ENCODE results near the gene CD99. TPM values are rescaled to one million over a fixed set of nuclear protein-coding genes. Genes with fewer than 3 reads are reported as not detected.

The CD99 gene
- total RNA-seq, 1 donor = 184 TPM

GRCh38 chrX:2701600-2701999, 10.5 kb downstream of the CD99 start:
- Histone ChIP-seq H3K9me3 (ENCODE audit: low read depth, low read length) (no peaks in the 10 kb centered on the region), H3K4me1 (ENCODE audit: insufficient read depth, low read length) (peaks cover 91% of the 10 kb centered on the region), H3K4me3 (ENCODE audit: low read length) (no peak overlapping the region), H3K27me3 (ENCODE audit: insufficient read depth, low read length) (no peaks in the 10 kb centered on the region)

GRCh38 chrX:2703991-2704369, 12.9 kb downstream of the CD99 start:
- Histone ChIP-seq H3K4me3 (ENCODE audit: low read length) (no peak overlapping the region), H3K9me3 (ENCODE audit: low read depth, low read length) (no peaks in the 10 kb centered on the region), H3K27me3 (ENCODE audit: insufficient read depth, low read length) (no peaks in the 10 kb centered on the region), H3K4me1 (ENCODE audit: insufficient read depth, low read length) (peaks cover 91% of the 10 kb centered on the region)

GRCh38 chrX:2705046-2705832, 14.1 kb downstream of the CD99 start:
- peaks cover 91% of the 10 kb centered on the region for H3K4me1 ChIP-seq (ENCODE audit: insufficient read depth, low read length)
- no peaks in the 10 kb centered on the region for H3K27me3 ChIP-seq (ENCODE audit: insufficient read depth, low read length)
- no peaks in the 10 kb centered on the region for H3K9me3 ChIP-seq (ENCODE audit: low read depth, low read length)
- H3K4me3 ChIP-seq (ENCODE audit: low read length) = no peak overlapping the region

- no peaks in the 10 kb centered on the region for H3K9me3 ChIP-seq (ENCODE audit: low read depth, low read length)
- H3K4me1 ChIP-seq (ENCODE audit: insufficient read depth, low read length) = peaks cover 83% of the 10 kb centered on the region
- no peaks in the 10 kb centered on the region for H3K27me3 ChIP-seq (ENCODE audit: insufficient read depth, low read length)
- H3K4me3 ChIP-seq (ENCODE audit: low read length) = no peak overlapping the region
These were observed 16.3 kb downstream of the CD99 start for GRCh38 chrX:2707334-2707760.

GRCh38 chrX:2708021-2708420, 16.9 kb downstream of the CD99 start:
- H3K4me1 ChIP-seq (ENCODE audit: insufficient read depth, low read length) = peaks cover 81% of the 10 kb centered on the region
- H3K27me3 ChIP-seq (ENCODE audit: insufficient read depth, low read length) = no peaks in the 10 kb centered on the region
- no peaks in the 10 kb centered on the region for H3K9me3 ChIP-seq (ENCODE audit: low read depth, low read length)
- no peak overlapping the region for H3K4me3 ChIP-seq (ENCODE audit: low read length)

- peaks cover 82% of the 10 kb centered on the region for H3K4me1 ChIP-seq (ENCODE audit: insufficient read depth, low read length)
- no peaks in the 10 kb centered on the region for H3K9me3 ChIP-seq (ENCODE audit: low read depth, low read length)
- no peaks in the 10 kb centered on the region for H3K27me3 ChIP-seq (ENCODE audit: insufficient read depth, low read length)
- H3K4me3 ChIP-seq (ENCODE audit: low read length) = no peak overlapping the region
These were observed 17.6 kb downstream of the CD99 start for GRCh38 chrX:2708592-2709188.

- no peaks in the 10 kb centered on the region for H3K9me3 ChIP-seq (ENCODE audit: low read depth, low read length)
- H3K4me1 ChIP-seq (ENCODE audit: insufficient read depth, low read length) = peaks cover 74% of the 10 kb centered on the region
- H3K27me3 ChIP-seq (ENCODE audit: insufficient read depth, low read length) = no peaks in the 10 kb centered on the region
- H3K4me3 ChIP-seq (ENCODE audit: low read length) = no peak overlapping the region
These were observed 18.5 kb downstream of the CD99 start for GRCh38 chrX:2709556-2709955.

- no peak overlapping the region for H3K4me3 ChIP-seq (ENCODE audit: low read length)
- no peaks in the 10 kb centered on the region for H3K27me3 ChIP-seq (ENCODE audit: insufficient read depth, low read length)
- H3K9me3 ChIP-seq (ENCODE audit: low read depth, low read length) = no peaks in the 10 kb centered on the region
- peaks cover 72% of the 10 kb centered on the region for H3K4me1 ChIP-seq (ENCODE audit: insufficient read depth, low read length)
These were observed 19.1 kb downstream of the CD99 start for GRCh38 chrX:2710041-2710840.

- H3K9me3 ChIP-seq (ENCODE audit: low read depth, low read length) = no peaks in the 10 kb centered on the region
- H3K4me3 ChIP-seq (ENCODE audit: low read length) = no peak overlapping the region
- no peaks in the 10 kb centered on the region for H3K27me3 ChIP-seq (ENCODE audit: insufficient read depth, low read length)
- H3K4me1 ChIP-seq (ENCODE audit: insufficient read depth, low read length) = peaks cover 63% of the 10 kb centered on the region
These were observed 20.3 kb downstream of the CD99 start for GRCh38 chrX:2711441-2711840.

- no peak overlapping the region for H3K4me3 ChIP-seq (ENCODE audit: low read length)
- no peaks in the 10 kb centered on the region for H3K27me3 ChIP-seq (ENCODE audit: insufficient read depth, low read length)
- H3K4me1 ChIP-seq (ENCODE audit: insufficient read depth, low read length) = peaks cover 53% of the 10 kb centered on the region
- H3K9me3 ChIP-seq (ENCODE audit: low read depth, low read length) = no peaks in the 10 kb centered on the region
These were observed 21.3 kb downstream of the CD99 start for GRCh38 chrX:2712428-2712827.

GRCh38 chrX:2712890-2713840, 22.1 kb downstream of the CD99 start:
- Histone ChIP-seq H3K27me3 (ENCODE audit: insufficient read depth, low read length) (no peaks in the 10 kb centered on the region), H3K4me1 (ENCODE audit: insufficient read depth, low read length) (peaks cover 45% of the 10 kb centered on the region), H3K9me3 (ENCODE audit: low read depth, low read length) (no peaks in the 10 kb centered on the region), H3K4me3 (ENCODE audit: low read length) (no peak overlapping the region)

- H3K4me3 ChIP-seq (ENCODE audit: low read length) = no peak overlapping the region
- no peaks in the 10 kb centered on the region for H3K9me3 ChIP-seq (ENCODE audit: low read depth, low read length)
- H3K27me3 ChIP-seq (ENCODE audit: insufficient read depth, low read length) = no peaks in the 10 kb centered on the region
- H3K4me1 ChIP-seq (ENCODE audit: insufficient read depth, low read length) = peaks cover 32% of the 10 kb centered on the region
These were observed 23.5 kb downstream of the CD99 start for GRCh38 chrX:2714551-2714950.

- no peak overlapping the region for H3K4me3 ChIP-seq (ENCODE audit: low read length)
- H3K9me3 ChIP-seq (ENCODE audit: low read depth, low read length) = no peaks in the 10 kb centered on the region
- H3K4me1 ChIP-seq (ENCODE audit: insufficient read depth, low read length) = peaks cover 26% of the 10 kb centered on the region
- H3K27me3 ChIP-seq (ENCODE audit: insufficient read depth, low read length) = no peaks in the 10 kb centered on the region
These were observed 24.0 kb downstream of the CD99 start for GRCh38 chrX:2715066-2715600.

- Histone ChIP-seq H3K9me3 (ENCODE audit: low read depth, low read length) (no peaks in the 10 kb centered on the region), H3K27me3 (ENCODE audit: insufficient read depth, low read length) (no peaks in the 10 kb centered on the region), H3K4me3 (ENCODE audit: low read length) (no peak overlapping the region), H3K4me1 (ENCODE audit: insufficient read depth, low read length) (peaks cover 15% of the 10 kb centered on the region)
These were observed 26.2 kb downstream of the CD99 start for GRCh38 chrX:2717312-2717711.
